Renal pelvis (tissue), 4 donors: Measurements from ENCODE around the gene EID3. TPM values are rescaled to one million over a fixed set of nuclear protein-coding genes. Genes with fewer than 3 reads are reported as not detected.

Experiments used
- DNase-seq: peaks from one replicate; pipeline ENCODE4 v3.0.0-alpha.2; 2013
- polyA plus RNA-seq, 3 donors: library from polyadenylated mRNA; unstranded; fragments of 120-200 nt; gene quantifications; one replicate each; pipeline ENCODE4 v1.2.1, GENCODE V29; 2013; ENCODE audit not compliant: insufficient read length in 3 of 3

Gene EID3
- polyA plus RNA-seq, 3 donors: 4.4 to 4.5 (median 4.5) TPM

GRCh38 chr12:104353012-104353981, 49.8 kb downstream of the EID3 start:
- DNase-seq: no peak

DNA sequence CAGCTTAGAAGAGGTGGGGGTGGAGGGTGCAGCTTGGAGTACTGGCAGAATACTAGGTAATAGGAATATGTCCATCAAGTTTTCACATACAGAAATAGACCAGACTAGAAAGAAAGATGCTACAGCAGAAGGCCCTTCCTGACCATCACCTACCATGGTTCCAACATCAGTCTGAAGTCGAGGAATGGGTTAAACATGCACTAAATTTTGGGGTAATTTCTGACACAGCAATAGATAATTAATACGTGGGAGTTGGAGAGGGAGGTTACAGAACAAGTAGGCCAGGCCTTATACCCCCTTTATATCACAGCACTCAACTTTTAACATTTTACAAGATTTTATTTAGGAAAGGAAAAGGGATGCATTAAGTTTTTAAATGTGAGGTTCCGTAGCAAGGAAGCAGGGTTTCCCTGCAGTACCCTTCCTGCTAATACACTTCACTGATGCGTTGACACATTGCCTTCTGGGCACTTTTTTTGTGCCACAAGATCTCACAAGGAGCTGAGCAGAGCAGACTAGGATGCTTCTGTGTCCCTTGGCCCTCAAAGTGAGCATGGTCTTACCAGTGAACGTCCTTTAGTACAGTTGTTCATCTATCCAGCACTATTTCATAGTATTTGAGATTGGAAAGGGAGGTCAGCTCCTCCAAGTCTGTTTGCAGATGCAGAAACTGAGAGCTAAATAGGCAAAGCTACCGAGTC, 50.8 kb downstream of the EID3 start:
- DNase-seq: no peak

Other genes with a start within 250 kb of the EID3 start
- 10 to 100 TPM; 14.0 to 17.1 (median 16.8) TPM for gene HCFC2, start 239.2 kb upstream of the EID3 start, polyA plus RNA-seq
- gene NFYB, start 165.5 kb upstream of the EID3 start, polyA plus RNA-seq: 10 to 100 TPM; 84.3 to 96.6 (median 91.5) TPM
- gene TXNRD1, start 88.0 kb upstream of the EID3 start, polyA plus RNA-seq: 10 to 100 TPM; 60.2 to 61.5 (median 61.4) TPM
- gene CHST11, start 153.2 kb downstream of the EID3 start, polyA plus RNA-seq: 1 to 10 TPM; 6.2 to 8.1 (median 7.6) TPM